Middle frontal gyrus (tissue), 1 donor: ENCODE measurements around the gene PREP.
"Not testable (repeated sequence)": the region's sequence is repeated elsewhere in the genome, so short reads cannot be mapped to it uniquely, and the experiment has no call there.

Source experiments
- DNase-seq: peaks from one replicate; pipeline ENCODE4 v3.0.0-alpha.2; 2015; ENCODE audit warnings: low spot score; ENCODE audit errors: extremely low spot score

Gene PREP

DNA sequence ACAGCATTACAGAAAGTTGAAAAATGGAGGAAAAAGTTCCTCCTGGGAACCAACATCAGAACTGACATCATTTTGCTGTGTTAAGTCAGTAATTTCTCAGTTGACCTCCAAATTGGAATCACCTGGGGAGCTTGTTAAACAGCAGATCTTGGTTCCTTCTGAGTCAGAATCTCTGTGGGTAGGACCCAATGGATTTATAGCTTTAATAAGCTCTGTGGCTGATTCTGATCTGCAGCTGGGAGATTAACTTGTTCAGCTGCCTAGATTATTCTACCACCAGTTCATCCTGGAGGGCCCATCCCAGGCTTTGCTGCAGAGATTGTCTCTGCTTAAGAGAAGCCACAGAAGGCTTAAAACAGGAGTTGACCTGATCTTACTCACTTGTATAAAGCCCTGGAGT lies 132.4 kb downstream of the PREP start:
- no peak for DNase-seq

GRCh38 chr6:105269390-105269789 lies 133.5 kb downstream of the PREP start:
- no peak for DNase-seq

- no peak for DNase-seq
Observed at GRCh38 chr6:105263685-105264610, 138.9 kb downstream of the PREP start.

DNA sequence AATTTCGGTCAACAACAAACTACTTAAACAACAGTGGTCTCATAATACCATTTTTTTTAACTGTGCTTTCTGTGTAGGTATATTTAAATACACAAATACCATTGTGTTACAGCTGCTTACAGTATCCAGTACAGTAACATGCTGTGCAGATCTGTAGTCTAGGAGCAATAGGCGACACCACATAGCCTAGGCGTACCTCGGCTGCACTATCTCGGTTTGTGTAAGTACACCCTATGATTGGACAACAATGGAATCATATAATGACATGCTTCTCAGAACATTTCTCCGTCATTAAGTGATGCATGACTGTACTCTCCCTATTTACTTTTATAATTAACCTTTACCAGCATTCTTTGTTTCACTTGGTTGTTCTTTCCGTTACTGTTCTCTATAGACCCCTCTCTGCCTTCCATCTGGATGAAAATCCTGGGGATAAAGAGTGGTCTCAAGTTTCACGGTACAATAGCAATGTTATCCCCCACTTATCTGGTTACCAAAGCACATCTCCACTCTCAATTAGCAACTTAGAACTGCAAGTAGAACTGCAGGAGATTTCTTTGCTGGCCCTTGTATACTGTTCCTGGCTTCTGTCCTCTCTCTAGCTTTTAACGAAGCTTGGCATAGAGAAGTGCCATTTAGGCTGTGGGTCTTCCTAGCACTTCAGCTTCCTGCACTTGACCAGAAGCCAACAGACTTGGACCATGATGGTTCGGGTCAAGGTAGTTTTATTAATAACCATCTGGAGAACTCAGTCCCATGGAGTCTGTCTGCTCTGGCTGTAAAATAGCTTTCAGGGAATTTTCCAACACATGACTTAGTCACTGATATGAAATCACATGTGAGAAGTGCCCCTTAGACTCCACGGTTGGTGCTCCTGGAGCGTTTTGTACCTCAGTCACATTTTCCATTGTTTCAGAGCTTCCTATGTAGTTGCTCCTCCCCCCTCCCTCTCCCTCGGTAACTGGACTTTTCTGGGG lies 142.7 kb downstream of the PREP start:
- no peak for DNase-seq

- no peak for DNase-seq
Observed at GRCh38 chr6:105258816-105259215, 144.1 kb downstream of the PREP start.

- DNase-seq = no peak
Observed at GRCh38 chr6:105257340-105257739, 145.5 kb downstream of the PREP start.

DNA sequence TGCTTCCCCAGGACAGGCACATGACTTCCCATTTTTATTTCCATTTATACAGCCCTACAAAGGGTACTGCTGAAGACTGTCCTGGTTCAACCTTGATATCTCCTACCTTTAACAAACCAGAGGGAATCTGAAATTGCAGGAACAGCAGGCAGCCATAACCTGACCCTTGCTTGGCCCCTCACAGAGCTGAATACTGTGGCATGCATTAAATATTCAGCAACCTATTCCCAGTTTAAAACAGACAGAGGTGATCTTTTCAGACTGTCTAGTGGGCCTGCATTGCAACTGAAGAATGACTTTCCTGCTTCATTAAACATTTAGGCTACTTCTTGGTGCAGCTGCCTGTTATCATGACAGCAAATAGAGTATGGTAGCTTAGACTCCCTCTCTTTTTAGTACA lies 146.3 kb downstream of the PREP start:
- no peak for DNase-seq

GRCh38 chr6:105253787-105254186 lies 149.1 kb downstream of the PREP start:
- no peak for DNase-seq

- no peak for DNase-seq
Observed at GRCh38 chr6:105251689-105252088, 151.2 kb downstream of the PREP start.

DNA sequence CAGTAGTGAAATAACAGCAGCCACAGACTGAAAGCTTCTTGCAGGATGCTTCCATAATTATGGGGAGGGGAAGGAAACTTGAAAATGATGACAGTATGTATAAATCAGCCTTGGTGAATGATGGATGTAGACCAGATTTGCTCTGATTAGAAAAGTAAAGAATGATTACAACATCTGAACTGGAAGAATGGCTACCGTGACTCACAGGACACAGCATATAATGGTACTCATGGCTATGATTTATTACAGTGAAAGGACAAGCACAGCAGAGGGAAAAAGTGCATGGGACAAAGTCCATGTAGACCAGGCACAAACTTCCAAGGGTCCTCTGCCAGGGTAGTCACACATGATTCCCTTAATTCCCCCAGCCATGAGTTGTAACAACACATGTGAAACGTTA lies 152.3 kb downstream of the PREP start:
- DNase-seq = no peak

GRCh38 chr6:105243487-105243886 lies 159.4 kb downstream of the PREP start:
- DNase-seq = no peak

GRCh38 chr6:105235155-105235554 lies 167.7 kb downstream of the PREP start:
- no peak for DNase-seq

GRCh38 chr6:105231771-105232170 lies 171.1 kb downstream of the PREP start:
- DNase-seq = not testable (repeated sequence)
